Stomach (tissue), 9 donors: ENCODE data around the gene EPHA6. TPM values are rescaled to one million over a fixed set of nuclear protein-coding genes. Genes with fewer than 3 reads are reported as not detected.

Experiments used
- DNase-seq, 2 donors: peaks; one replicate each; pipeline versions ENCODE4 v3.0.0 to v3.0.0-alpha.2; 2013 to 2019
- H3K27ac ChIP-seq, 5 donors: fragments of 200-600 bp in 4 of 5; sonication (generic) in 4 of 5; one replicate each; pipeline ENCODE4 v1.5.1; 2013 to 2019; ENCODE audit warnings: mild to moderate bottlenecking in 1 of 5, moderate library complexity in 1 of 5
- H3K27me3 ChIP-seq, 3 donors: fragments of 200-600 bp; sonication (generic); one replicate each; pipeline ENCODE4 v1.5.1; 2017 to 2019; ENCODE audit warnings: mixed run types in 1 of 3
- H3K36me3 ChIP-seq, 4 donors: fragments of 200-600 bp; sonication (generic); 1 replicate in 3 of 4; 2 replicates in 1 of 4; pipeline ENCODE4 v1.5.1; 2016 to 2019
- H3K4me1 ChIP-seq, 4 donors: fragments of 200-600 bp; sonication (generic); one replicate each; pipeline ENCODE4 v1.5.1; 2016 to 2019
- H3K4me3 ChIP-seq, 4 donors: fragments of 200-600 bp; sonication (generic) in 3 of 4; one replicate each; pipeline ENCODE4 v1.5.1; 2016 to 2019; ENCODE audit warnings: mild to moderate bottlenecking in 1 of 4
- H3K9me3 ChIP-seq, 4 donors: fragments of 200-600 bp; sonication (generic); one replicate each; pipeline ENCODE4 v1.5.1; 2016 to 2019
- EP300 ChIP-seq: sonication (generic); formaldehyde crosslinking; IDR thresholded peaks from one replicate; pipeline ENCODE4 v1.6.1; 2017; ENCODE audit warnings: antibody characterized with exemption
- POLR2A ChIP-seq, 4 donors: fragments of 450-650 bp; IDR thresholded peaks; one replicate each; pipeline ENCODE4 v1.6.1; 2016; ENCODE audit warnings: antibody characterized with exemption in 4 of 4, control low read depth in 2 of 4, mild to moderate bottlenecking in 1 of 4, moderate library complexity in 1 of 4
- POLR2AphosphoS5 ChIP-seq, 3 donors: sonication (generic); formaldehyde crosslinking; IDR thresholded peaks; one replicate each; pipeline ENCODE4 v1.6.1; 2016; ENCODE audit warnings: antibody characterized with exemption in 3 of 3
- WGBS, 5 donors: extraction: QIAGEN DNeasy Blood & Tissue Kit in 3 of 5; methylation state at CpG; one replicate each; pipeline versions ENCODE4 v1.1.5 to v1.1.7; 2013 to 2018; 5-methylcytosine and 5-hydroxymethylcytosine counted together
- intact Hi-C: fragments of 100-400 bp; cut with DNase I; formaldehyde crosslinking; loops from one replicate; pipeline ENCODE4 v1.15.1; 2023; ENCODE audit warnings: low total_unique reads
- polyA plus RNA-seq, 3 donors: library from polyadenylated mRNA; stranded (reverse); fragments of 200-250 nt; gene quantifications; one replicate each; pipeline ENCODE4 v1.2.3, GENCODE V29; 2013
- total RNA-seq, 5 donors: library from RNA; depleted of rRNA; stranded (reverse); fragments of >200 nt; gene quantifications; one replicate each; pipeline versions ENCODE4 v1.1.0 to v1.2.3, GENCODE V29; 2014 to 2016
- TF ChIP-seq, protein P1 (sequence below), 7 experiments: fragments of 450-650 bp in 4 of 7; fragments of 200-600 bp in 3 of 7; sonication (generic) in 3 of 7; IDR thresholded peaks; one replicate each; pipeline ENCODE4 v1.5.1; 2016 to 2019; ENCODE audit warnings: antibody characterized with exemption in 7 of 7, control low read depth in 2 of 7, mild to moderate bottlenecking in 1 of 7
- donor health status: healthy with polysubstance abuse.
- donor health status: Bipolar disorder and iron deficiency.
- donor health status: healthy.

The EPHA6 gene
- total and polyA plus RNA-seq, 8 donors = 0.18 to 179 (median 14.7) TPM; not detected in 4

DNA sequence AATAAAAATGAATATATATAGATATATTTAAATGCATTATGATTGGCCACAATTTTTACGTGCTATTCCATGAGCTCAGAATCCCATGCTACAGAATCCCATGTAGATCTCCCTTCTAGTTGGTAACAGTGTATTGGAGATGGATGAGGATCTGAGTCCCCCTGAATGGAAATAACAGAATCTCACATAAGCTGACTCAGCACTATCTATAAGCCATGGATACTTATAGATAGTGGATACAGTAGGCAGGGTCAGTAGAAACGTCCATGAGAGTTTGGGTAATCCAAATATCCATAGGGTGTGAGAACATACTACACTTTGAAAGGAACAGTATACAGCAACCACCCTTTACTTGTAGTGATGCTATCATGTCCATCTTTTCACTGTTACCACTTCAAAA is 375.4 kb downstream of the EPHA6 start:
- Histone ChIP-seq H3K4me1 (no peaks in the 10 kb centered on the region), H3K9me3 (no peaks in the 10 kb centered on the region), H3K36me3 (no peaks in the 10 kb centered on the region), H3K27ac (no peak overlapping the region), H3K4me3 (no peak overlapping the region), H3K27me3 (no peaks in the 10 kb centered on the region)
- WGBS, 5 donors = 65 to 70% (median 69%) methylated on average over 2 of the region's 2 CpGs
- TF ChIP-seq, protein P1, sequence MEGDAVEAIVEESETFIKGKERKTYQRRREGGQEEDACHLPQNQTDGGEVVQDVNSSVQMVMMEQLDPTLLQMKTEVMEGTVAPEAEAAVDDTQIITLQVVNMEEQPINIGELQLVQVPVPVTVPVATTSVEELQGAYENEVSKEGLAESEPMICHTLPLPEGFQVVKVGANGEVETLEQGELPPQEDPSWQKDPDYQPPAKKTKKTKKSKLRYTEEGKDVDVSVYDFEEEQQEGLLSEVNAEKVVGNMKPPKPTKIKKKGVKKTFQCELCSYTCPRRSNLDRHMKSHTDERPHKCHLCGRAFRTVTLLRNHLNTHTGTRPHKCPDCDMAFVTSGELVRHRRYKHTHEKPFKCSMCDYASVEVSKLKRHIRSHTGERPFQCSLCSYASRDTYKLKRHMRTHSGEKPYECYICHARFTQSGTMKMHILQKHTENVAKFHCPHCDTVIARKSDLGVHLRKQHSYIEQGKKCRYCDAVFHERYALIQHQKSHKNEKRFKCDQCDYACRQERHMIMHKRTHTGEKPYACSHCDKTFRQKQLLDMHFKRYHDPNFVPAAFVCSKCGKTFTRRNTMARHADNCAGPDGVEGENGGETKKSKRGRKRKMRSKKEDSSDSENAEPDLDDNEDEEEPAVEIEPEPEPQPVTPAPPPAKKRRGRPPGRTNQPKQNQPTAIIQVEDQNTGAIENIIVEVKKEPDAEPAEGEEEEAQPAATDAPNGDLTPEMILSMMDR (IDR thresholded peaks at IDR 0.05) = no peak
- no peak for DNase-seq
- intact Hi-C loops = no loop called here

DNA sequence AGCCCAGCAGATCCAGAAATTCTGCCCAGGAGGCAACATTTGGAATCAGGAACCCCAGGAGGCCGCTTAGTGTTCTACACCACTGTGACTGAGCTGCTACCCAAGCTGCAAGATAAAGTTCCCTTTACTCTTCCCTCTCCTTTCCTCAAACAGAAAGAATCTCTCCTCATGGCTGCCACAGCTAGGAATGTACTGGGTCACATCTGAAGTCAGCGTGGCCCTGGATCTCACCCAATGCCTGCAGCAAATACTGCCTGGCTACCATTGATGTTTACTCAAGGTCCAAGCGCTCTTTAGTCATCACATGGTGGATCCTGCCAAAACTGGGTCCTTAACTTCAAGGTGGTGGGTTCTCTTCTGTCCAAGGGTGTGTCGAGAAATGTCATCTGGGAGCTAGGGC is 382.7 kb downstream of the EPHA6 start:
- DNase-seq = no peak
- Histone ChIP-seq H3K27me3 (no peaks in the 10 kb centered on the region), H3K27ac (no peak overlapping the region), H3K4me1 (no peaks in the 10 kb centered on the region), H3K9me3 (no peaks in the 10 kb centered on the region), H3K36me3 (no peaks in the 10 kb centered on the region), H3K4me3 (no peak overlapping the region)
- WGBS, 5 donors = 62 to 85% (median 70%) methylated on average over 4 of the region's 4 CpGs
- TF ChIP-seq POLR2A (IDR thresholded peaks at IDR 0.05) (no peak), EP300 (no peak), POLR2AphosphoS5 (IDR thresholded peaks at IDR 0.05) (no peak)
- TF ChIP-seq, protein P1 (IDR thresholded peaks at IDR 0.05) = no peak
- intact Hi-C loops = no loop called here

DNA sequence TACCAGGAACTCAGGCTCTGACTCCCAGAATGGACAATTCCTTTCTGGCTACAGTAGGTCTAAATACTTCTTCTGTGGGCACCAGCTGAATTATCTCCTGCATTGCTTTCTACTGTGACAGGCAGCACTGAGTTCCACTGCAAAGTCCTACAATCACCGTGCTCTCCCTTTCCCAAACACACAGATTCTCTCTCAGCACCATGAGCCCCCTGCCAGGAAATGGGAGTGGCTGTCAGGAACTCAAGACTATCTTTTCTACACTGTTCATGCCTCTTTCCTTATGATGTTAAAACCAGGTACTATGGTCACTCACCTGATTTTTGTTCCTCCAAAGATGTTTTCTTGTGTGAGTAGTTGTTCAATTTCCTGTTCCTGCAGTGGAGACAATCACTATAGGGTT is 383.4 kb downstream of the EPHA6 start:
- H3K4me1 ChIP-seq = no peaks in the 10 kb centered on the region
- H3K4me3 ChIP-seq = no peak overlapping the region
- no peaks in the 10 kb centered on the region for H3K36me3 ChIP-seq
- no peak for DNase-seq
- H3K27me3 ChIP-seq = no peaks in the 10 kb centered on the region
- H3K27ac ChIP-seq = no peak overlapping the region
- TF ChIP-seq, protein P1 (IDR thresholded peaks at IDR 0.05) = no peak
- TF ChIP-seq EP300 = no peak
- TF ChIP-seq POLR2AphosphoS5 (IDR thresholded peaks at IDR 0.05) = no peak
- TF ChIP-seq POLR2A (IDR thresholded peaks at IDR 0.05) = no peak
- H3K9me3 ChIP-seq = no peaks in the 10 kb centered on the region
- 63 to 77% (median 64%) methylated on average over 1 of the region's 1 CpG for WGBS, 5 donors
- intact Hi-C loops = no loop called here

DNA sequence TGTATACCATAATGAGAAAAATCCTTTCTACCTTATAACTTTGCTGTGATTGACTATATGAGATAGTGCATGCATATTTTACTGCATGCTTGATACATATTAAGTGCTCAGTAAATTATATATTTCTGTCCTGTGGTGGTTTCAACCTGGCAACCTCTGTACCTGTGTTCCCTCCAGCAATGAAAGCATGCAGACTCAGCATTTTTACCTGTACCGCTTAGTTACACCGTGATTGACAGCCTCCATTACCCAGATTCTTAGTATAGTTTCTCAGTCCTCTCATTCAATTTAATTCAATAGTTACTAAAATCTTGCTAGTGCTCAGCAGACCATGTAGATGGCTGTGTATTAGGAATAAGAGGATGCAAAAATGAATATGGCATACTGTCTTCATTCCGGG is 386.0 kb downstream of the EPHA6 start:
- no peaks in the 10 kb centered on the region for H3K9me3 ChIP-seq
- H3K36me3 ChIP-seq = no peaks in the 10 kb centered on the region
- no peak for DNase-seq
- intact Hi-C loops = no loop called here
- TF ChIP-seq, protein P1 (IDR thresholded peaks at IDR 0.05) = no peak
- TF ChIP-seq POLR2A (IDR thresholded peaks at IDR 0.05) (no peak), EP300 (no peak), POLR2AphosphoS5 (IDR thresholded peaks at IDR 0.05) (no peak)
- H3K27ac ChIP-seq = no peak overlapping the region
- H3K4me1 ChIP-seq = no peaks in the 10 kb centered on the region
- no peaks in the 10 kb centered on the region for H3K27me3 ChIP-seq
- no peak overlapping the region for H3K4me3 ChIP-seq
- WGBS, 5 donors = 87 to 91% (median 91%) methylated on average over 3 of the region's 3 CpGs
